WTC11 (cell line): ENCODE measurements around the gene NDUFA11. TPM values are rescaled to one million over a fixed set of nuclear protein-coding genes. Genes with fewer than 3 reads are reported as not detected.

Source experiments
- ATAC-seq: fragments of 200-7000 bp; cut with Tn5 transposase; 2 replicates; pipeline ENCODE4 v1.10.0; 2021; ENCODE audit warnings: mild to moderate bottlenecking, moderate library complexity
- CTCF ChIA-PET: fragments of 300-600 bp; sonication (Branson Sonifier 250); formaldehyde crosslinking; loops from one replicate; lab custom pipeline; 2021; ENCODE audit warnings: antibody characterized with exemption; lab: Charles Lee
- POLR2A ChIA-PET: fragments of 350-600 bp; sonication (Branson Sonifier 250); formaldehyde crosslinking; loops from one replicate; lab custom pipeline; 2021; ENCODE audit warnings: antibody characterized with exemption; lab: Charles Lee
- DNase-seq: peaks from one replicate; pipeline ENCODE4 v3.0.0; 2021; ENCODE audit warnings: low spot score
- H3K27ac Mint-ChIP-seq: 2 replicates; pipeline ENCODE4 v1.8.0; 2021; ENCODE audit warnings: mixed read lengths
- H3K27me3 Mint-ChIP-seq: 2 replicates; pipeline ENCODE4 v1.8.0; 2021; ENCODE audit warnings: low read depth, mild to moderate bottlenecking, moderate library complexity, mixed read lengths
- H3K36me3 Mint-ChIP-seq: 2 replicates; pipeline ENCODE4 v1.8.0; 2021; ENCODE audit warnings: mixed read lengths
- H3K4me1 Mint-ChIP-seq: 2 replicates; pipeline ENCODE4 v1.8.0; 2022; ENCODE audit warnings: mixed read lengths
- H3K4me3 Mint-ChIP-seq: 2 replicates; pipeline ENCODE4 v1.8.0; 2021; ENCODE audit warnings: mild to moderate bottlenecking, moderate library complexity, mixed read lengths
- H3K9me3 Mint-ChIP-seq: 2 replicates; pipeline ENCODE4 v1.8.0; 2021; ENCODE audit warnings: mixed read lengths
- ATF2 ChIP-seq: sonication (generic); formaldehyde crosslinking; IDR thresholded peaks from 2 replicates; pipeline ENCODE4 v1.8.1; 2022; ENCODE audit warnings: low read depth, missing genetic modification reagents, borderline replicate concordance
- ATF3 ChIP-seq: sonication (generic); formaldehyde crosslinking; conservative IDR thresholded peaks from 2 replicates; pipeline ENCODE4 v1.8.1; 2022; ENCODE audit warnings: mild to moderate bottlenecking, missing genetic modification reagents
- ATF6 ChIP-seq: sonication (generic); formaldehyde crosslinking; IDR thresholded peaks from 2 replicates; pipeline ENCODE4 v1.8.1; 2023; ENCODE audit warnings: mild to moderate bottlenecking, missing genetic modification reagents
- CBFB ChIP-seq: sonication (generic); formaldehyde crosslinking; IDR thresholded peaks from 2 replicates; pipeline ENCODE4 v1.8.1; 2022; ENCODE audit warnings: mild to moderate bottlenecking, low read depth, missing genetic modification reagents
- CREM ChIP-seq: sonication (generic); formaldehyde crosslinking; IDR thresholded peaks from 2 replicates; pipeline ENCODE4 v1.8.1; 2022; ENCODE audit warnings: mild to moderate bottlenecking, missing genetic modification reagents, moderate library complexity
- GABPB1 ChIP-seq: sonication (generic); formaldehyde crosslinking; IDR thresholded peaks from 2 replicates; pipeline ENCODE4 v1.8.1; 2023; ENCODE audit warnings: mild to moderate bottlenecking, missing genetic modification reagents
- KAT7 ChIP-seq: sonication (generic); formaldehyde crosslinking; IDR thresholded peaks from 2 replicates; pipeline ENCODE4 v1.8.1; 2023; ENCODE audit warnings: missing genetic modification reagents, mild to moderate bottlenecking, borderline replicate concordance
- NR2C2 ChIP-seq: sonication (generic); formaldehyde crosslinking; IDR thresholded peaks from 2 replicates; pipeline ENCODE4 v1.8.0; 2022; ENCODE audit warnings: mild to moderate bottlenecking, missing genetic modification reagents
- PRDM15 ChIP-seq: sonication (generic); formaldehyde crosslinking; IDR thresholded peaks from 2 replicates; pipeline ENCODE4 v1.8.0; 2022; ENCODE audit warnings: missing genetic modification reagents
- SP1 ChIP-seq: sonication (generic); formaldehyde crosslinking; conservative IDR thresholded peaks from 2 replicates; pipeline ENCODE4 v1.8.1; 2022; ENCODE audit warnings: missing genetic modification reagents
- TEAD4 ChIP-seq: sonication (generic); formaldehyde crosslinking; IDR thresholded peaks from 2 replicates; pipeline ENCODE4 v1.8.0; 2022; ENCODE audit warnings: mild to moderate bottlenecking, missing genetic modification reagents
- ZMAT4 ChIP-seq: fragments of 250-450 bp; sonication (Bioruptor Pico); IDR thresholded peaks from 2 replicates; pipeline ENCODE4 v1.9.0; 2021; ENCODE audit warnings: mild to moderate bottlenecking
- ZNF219 ChIP-seq: sonication (generic); formaldehyde crosslinking; IDR thresholded peaks from 2 replicates; pipeline ENCODE4 v1.8.0; 2023; ENCODE audit warnings: missing genetic modification reagents, mild to moderate bottlenecking, borderline replicate concordance
- ZNF317 ChIP-seq: sonication (generic); formaldehyde crosslinking; IDR thresholded peaks from 2 replicates; pipeline ENCODE4 v1.8.1; 2023; ENCODE audit warnings: low read depth, mild to moderate bottlenecking, moderate library complexity, missing genetic modification reagents, borderline replicate concordance
- ZNF532 ChIP-seq: fragments of 250-450 bp; sonication (Bioruptor Pico); IDR thresholded peaks from 2 replicates; pipeline ENCODE4 v1.9.0; 2021; ENCODE audit warnings: mild to moderate bottlenecking, borderline replicate concordance
- total RNA-seq: library from RNA; stranded (reverse); gene quantifications from 3 replicates; pipeline ENCODE4 v1.2.3, GENCODE V29; 2021

Gene NDUFA11
- total RNA-seq, 1 experiment from 2014 or later, result 261 TPM

- TF ChIP-seq PRDM15 (CRISPR knock-in tag) (no peak), ATF6 (CRISPR knock-in tag) (no peak)
Measured at GRCh38 chr19:5894704-5895349, 8.8 kb downstream of the NDUFA11 start (continued).

GRCh38 chr19:5893907-5894703, 9.5 kb downstream of the NDUFA11 start:
- ATAC-seq (no peak), DNase-seq (no peak)
- Mint-ChIP-seq H3K27me3 (peaks cover 14% of the 10 kb centered on the region), H3K27ac (no peak overlapping the region), H3K36me3 (no peaks in the 10 kb centered on the region; the same call in 1 of the 2 replicates), H3K9me3 (no peaks in the 10 kb centered on the region), H3K4me1 (0 out of 2 replicates have a peak, but pooled peaks cover 3% of the 10 kb centered on the region), H3K4me3 (no peak overlapping the region)
- ChIA-PET POLR2A (interaction anchor here (1.0 kb wide), 1 partner anchor 10 kb away, joined by 5 read pairs; the partner anchor contains the start of gene VMAC), CTCF (interaction anchor here (1.1 to 4.5 kb wide), 2 partner anchors 66 to 90 kb away, joined by 4 to 66 read pairs; partner anchors contain the start of gene NRTN)
- TF ChIP-seq CBFB (CRISPR knock-in tag) (no peak), ZNF317 (CRISPR knock-in tag) (no peak), TEAD4 (CRISPR knock-in tag) (no peak), ZMAT4 (CRISPR knock-in tag) (no peak), ATF2 (CRISPR knock-in tag) (no peak), ZNF219 (CRISPR knock-in tag) (no peak), ZNF532 (CRISPR knock-in tag) (no peak), CREM (CRISPR knock-in tag) (no peak), NR2C2 (CRISPR knock-in tag) (no peak), KAT7 (CRISPR knock-in tag) (no peak), SP1 (CRISPR knock-in tag) (no peak), GABPB1 (CRISPR knock-in tag) (no peak), ATF3 (CRISPR knock-in tag) (no peak)
